Subcutaneous abdominal adipose tissue (tissue), 5 donors: ENCODE measurements around the gene DCAF11.

Experiments
- H3K27ac ChIP-seq: one replicate; pipeline ENCODE4 v1.7.0; 2013; ENCODE audit warnings: low read depth, mild to moderate bottlenecking, inconsistent platforms, low read length, moderate library complexity
- H3K27me3 ChIP-seq, 5 donors: one replicate each; pipeline ENCODE4 v1.7.0; 2013; ENCODE audit warnings: low read length in 5 of 5, inconsistent platforms in 1 of 5; ENCODE audit not compliant: control insufficient read depth in 5 of 5, insufficient read depth in 4 of 5
- H3K36me3 ChIP-seq, 5 donors: one replicate each; pipeline ENCODE4 v1.7.0; 2013; ENCODE audit warnings: low read length in 5 of 5; ENCODE audit not compliant: control insufficient read depth in 5 of 5, insufficient read depth in 5 of 5
- H3K4me1 ChIP-seq, 5 donors: one replicate each; pipeline ENCODE4 v1.7.0; 2013; ENCODE audit warnings: low read length in 5 of 5, mild to moderate bottlenecking in 3 of 5, moderate library complexity in 1 of 5; ENCODE audit not compliant: control insufficient read depth in 5 of 5, insufficient read depth in 5 of 5
- H3K4me3 ChIP-seq, 5 donors: one replicate each; pipeline ENCODE4 v1.7.0; 2013; ENCODE audit warnings: low read length in 5 of 5, low read depth in 1 of 5
- H3K9ac ChIP-seq, 5 donors: one replicate each; pipeline ENCODE4 v1.7.0; 2013; ENCODE audit warnings: low read length in 5 of 5, mild to moderate bottlenecking in 4 of 5, moderate library complexity in 3 of 5
- H3K9me3 ChIP-seq, 5 donors: one replicate each; pipeline ENCODE4 v1.7.0; 2013; ENCODE audit warnings: low read length in 5 of 5; ENCODE audit not compliant: control insufficient read depth in 5 of 5
- donor health status: healthy.
- donor health status: healthy.
- donor health status: healthy.
- donor health status: healthy.
- donor health status: healthy.

Gene DCAF11

GRCh38 chr14:24171422-24172260 lies 57.1 kb downstream of the DCAF11 start, which contains the start of gene REC8:
TSS of gene REC8 (plus strand) at chr14:24172080. CDS start at chr14:24172553, 473 bp downstream.
- no peak within 1 kb of the TSS for H3K9ac ChIP-seq
- H3K4me3 ChIP-seq: peak within 1 kb of the TSS in 3 of 5 donors; percentile 22 to 50 (median 43)
- no peak within 1 kb of the TSS for H3K27ac ChIP-seq
- no peaks in the 10 kb centered on the region for H3K9me3 ChIP-seq
- peaks cover 0 to 11% (median 5%) of the 10 kb centered on the region in 5 donors for H3K4me1 ChIP-seq
- peaks cover 2 to 58% (median 34%) of the 10 kb centered on the region in 5 donors for H3K36me3 ChIP-seq
- H3K27me3 ChIP-seq: no peaks in the 10 kb centered on the region

GRCh38 chr14:24172261-24172860 lies 57.8 kb downstream of the DCAF11 start:
- peak overlapping the region in 2 of 5 donors; percentile 22 to 50 for H3K4me3 ChIP-seq
- no peak overlapping the region for H3K27ac ChIP-seq
- no peaks in the 10 kb centered on the region for H3K27me3 ChIP-seq
- no peaks in the 10 kb centered on the region for H3K9me3 ChIP-seq
- no peak overlapping the region for H3K9ac ChIP-seq
- peaks cover 0 to 11% (median 5%) of the 10 kb centered on the region in 5 donors for H3K4me1 ChIP-seq
- peaks cover 2 to 59% (median 36%) of the 10 kb centered on the region in 5 donors for H3K36me3 ChIP-seq

- H3K4me1 ChIP-seq: peaks cover 0 to 11% (median 5%) of the 10 kb centered on the region in 5 donors
- peaks cover 2 to 61% (median 36%) of the 10 kb centered on the region in 5 donors for H3K36me3 ChIP-seq
- no peak overlapping the region for H3K9ac ChIP-seq
- no peak overlapping the region for H3K4me3 ChIP-seq
- H3K9me3 ChIP-seq: no peaks in the 10 kb centered on the region
- no peak overlapping the region for H3K27ac ChIP-seq
- H3K27me3 ChIP-seq: no peaks in the 10 kb centered on the region
These were observed 58.3 kb downstream of the DCAF11 start for GRCh38 chr14:24172871-24173281.
